Psoas muscle (tissue), 8 donors: ENCODE results near the gene LHFPL6. TPM values are rescaled to one million over a fixed set of nuclear protein-coding genes. Genes with fewer than 3 reads are reported as not detected.

ENCODE experiments used
- ATAC-seq, 4 donors: fragments of 200-7000 bp; cut with Tn5 transposase; one replicate each; pipeline ENCODE4 v1.9.1; 2020; ENCODE audit warnings: moderate library complexity in 3 of 4, mild to moderate bottlenecking in 2 of 4
- DNase-seq, 2 donors: peaks; one replicate each; pipeline ENCODE4 v3.0.0-alpha.2; 2020
- H3K27ac ChIP-seq: fragments of 200-600 bp; one replicate; pipeline ENCODE4 v1.8.0; 2022
- H3K27me3 ChIP-seq, 3 donors: fragments of 200-600 bp in 1 of 3; one replicate each; pipeline versions ENCODE4 v1.6.1 to v1.8.0; 2013 to 2022; ENCODE audit warnings: low read length in 2 of 3, mild to moderate bottlenecking in 2 of 3, moderate library complexity in 1 of 3; ENCODE audit not compliant: insufficient read depth in 3 of 3
- H3K36me3 ChIP-seq, 2 donors: fragments of 200-600 bp in 1 of 2; one replicate each; pipeline versions ENCODE4 v1.6.1 to v1.8.0; 2013 to 2022; ENCODE audit warnings: low read depth in 1 of 2, mild to moderate bottlenecking in 1 of 2, moderate library complexity in 1 of 2; ENCODE audit not compliant: insufficient read depth in 1 of 2
- H3K4me1 ChIP-seq: fragments of 200-600 bp; one replicate; pipeline ENCODE4 v1.8.0; 2022
- H3K4me3 ChIP-seq: fragments of 200-600 bp; one replicate; pipeline ENCODE4 v1.8.0; 2022; ENCODE audit warnings: mild to moderate bottlenecking
- H3K9me3 ChIP-seq: fragments of 200-600 bp; one replicate; pipeline ENCODE4 v1.8.0; 2022
- WGBS, 3 donors: extraction: QIAGEN DNeasy Blood & Tissue Kit; methylation state at CpG; one replicate each; pipeline versions ENCODE4 v1.1.6 to v1.1.7; 2013; 5-methylcytosine and 5-hydroxymethylcytosine counted together
- intact Hi-C, 2 donors: fragments of 100-400 bp; cut with DNase I; formaldehyde crosslinking; loops; one replicate each; pipeline versions ENCODE4 v1.11.0 to v1.14.2; 2022
- polyA plus RNA-seq, 3 donors: library from polyadenylated mRNA; stranded (reverse); fragments of 200-250 nt; gene quantifications; one replicate each; pipeline ENCODE4 v1.2.3, GENCODE V29; 2013
- total RNA-seq, 4 donors: library from RNA; stranded (reverse); fragmentation: NEBNext Ultra II Directional in 2 of 4; extraction: Animal tissue kit (Norgen Biotek cat#: 25700) in 2 of 4; gene quantifications; one replicate each; pipeline versions ENCODE4 v1.2.1 to v1.2.4, GENCODE V29; 2021 to 2023
- TF ChIP-seq, protein P1 (sequence below): fragments of 200-600 bp; IDR thresholded peaks from one replicate; pipeline ENCODE4 v1.8.0; 2022; ENCODE audit warnings: antibody characterized with exemption
- donor health status: healthy with polysubstance abuse.
- donor health status: DM: no; HTN: no; CAD: no; lungs with moderate emphysema.
- donor health status: Bipolar disorder and iron deficiency.
- donor health status: healthy.
- donor health status: DM: yes; HTN: yes; CAD: no.
- donor health status: DM: no; HTN: no; CAD: no.
- donor health status: DM: no; HTN: no; CAD: no.
- donor health status: DM: yes; HTN: yes; CAD: no.

LHFPL6 gene
- total and polyA plus RNA-seq, 7 donors: 15.0 to 35.8 (median 17.3) TPM

DNA sequence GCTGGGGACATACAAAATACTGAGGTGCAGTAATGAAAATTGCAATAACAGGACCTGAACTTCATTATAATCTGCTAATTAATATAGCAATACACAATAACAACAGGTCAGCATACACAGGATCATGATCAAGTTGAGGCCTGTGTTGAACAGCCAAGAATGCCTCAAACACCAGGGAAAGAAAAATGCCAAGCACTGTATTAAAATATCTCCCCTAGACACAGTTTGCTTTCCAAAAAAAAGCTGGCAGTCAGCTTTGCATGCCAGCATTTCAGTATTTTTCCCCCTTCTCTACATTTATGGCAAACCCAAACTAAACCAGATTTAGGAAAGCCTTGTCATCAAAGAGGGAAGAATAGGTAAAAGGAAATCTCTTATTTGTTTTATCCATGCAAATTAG, 226.9 kb downstream of the LHFPL6 start:
- intact Hi-C loops: no loop called here
- TF ChIP-seq, protein P1, sequence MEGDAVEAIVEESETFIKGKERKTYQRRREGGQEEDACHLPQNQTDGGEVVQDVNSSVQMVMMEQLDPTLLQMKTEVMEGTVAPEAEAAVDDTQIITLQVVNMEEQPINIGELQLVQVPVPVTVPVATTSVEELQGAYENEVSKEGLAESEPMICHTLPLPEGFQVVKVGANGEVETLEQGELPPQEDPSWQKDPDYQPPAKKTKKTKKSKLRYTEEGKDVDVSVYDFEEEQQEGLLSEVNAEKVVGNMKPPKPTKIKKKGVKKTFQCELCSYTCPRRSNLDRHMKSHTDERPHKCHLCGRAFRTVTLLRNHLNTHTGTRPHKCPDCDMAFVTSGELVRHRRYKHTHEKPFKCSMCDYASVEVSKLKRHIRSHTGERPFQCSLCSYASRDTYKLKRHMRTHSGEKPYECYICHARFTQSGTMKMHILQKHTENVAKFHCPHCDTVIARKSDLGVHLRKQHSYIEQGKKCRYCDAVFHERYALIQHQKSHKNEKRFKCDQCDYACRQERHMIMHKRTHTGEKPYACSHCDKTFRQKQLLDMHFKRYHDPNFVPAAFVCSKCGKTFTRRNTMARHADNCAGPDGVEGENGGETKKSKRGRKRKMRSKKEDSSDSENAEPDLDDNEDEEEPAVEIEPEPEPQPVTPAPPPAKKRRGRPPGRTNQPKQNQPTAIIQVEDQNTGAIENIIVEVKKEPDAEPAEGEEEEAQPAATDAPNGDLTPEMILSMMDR: no peak
- Histone ChIP-seq H3K27me3 (no peaks in the 10 kb centered on the region), H3K27ac (no peak overlapping the region), H3K4me3 (no peak overlapping the region), H3K9me3 (no peaks in the 10 kb centered on the region), H3K4me1 (no peaks in the 10 kb centered on the region), H3K36me3 (no peaks in the 10 kb centered on the region)
- no peak for ATAC-seq
- no peak for DNase-seq

DNA sequence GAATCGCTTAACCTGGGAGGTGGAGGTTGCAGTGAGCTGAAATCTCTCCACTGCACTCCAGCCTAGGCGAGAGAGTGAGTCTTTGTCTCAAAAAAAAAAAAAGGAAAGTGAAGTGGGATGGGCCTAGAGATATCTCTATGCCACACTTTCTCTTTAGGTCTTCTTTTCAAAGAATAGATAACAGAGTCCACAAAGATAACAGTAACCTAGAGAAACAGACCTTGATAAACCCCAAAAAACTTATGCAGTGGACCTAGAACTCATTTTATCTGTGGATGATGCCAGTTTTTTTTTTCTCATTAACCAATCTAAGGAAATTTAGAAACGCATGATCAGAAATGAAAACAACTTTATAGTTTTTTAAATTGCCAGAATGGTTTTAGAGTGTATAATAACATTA, 227.4 kb downstream of the LHFPL6 start:
- Histone ChIP-seq H3K27me3 (no peaks in the 10 kb centered on the region), H3K27ac (no peak overlapping the region), H3K9me3 (no peaks in the 10 kb centered on the region), H3K36me3 (no peaks in the 10 kb centered on the region), H3K4me1 (no peaks in the 10 kb centered on the region), H3K4me3 (no peak overlapping the region)
- ATAC-seq (no peak), DNase-seq (no peak)
- TF ChIP-seq, protein P1: no peak
- whole genome bisulfite sequencing, 3 donors: 87 to 95% (median 89%) methylated on average over 3 of the region's 3 CpGs
- intact Hi-C loops: no loop called here

DNA sequence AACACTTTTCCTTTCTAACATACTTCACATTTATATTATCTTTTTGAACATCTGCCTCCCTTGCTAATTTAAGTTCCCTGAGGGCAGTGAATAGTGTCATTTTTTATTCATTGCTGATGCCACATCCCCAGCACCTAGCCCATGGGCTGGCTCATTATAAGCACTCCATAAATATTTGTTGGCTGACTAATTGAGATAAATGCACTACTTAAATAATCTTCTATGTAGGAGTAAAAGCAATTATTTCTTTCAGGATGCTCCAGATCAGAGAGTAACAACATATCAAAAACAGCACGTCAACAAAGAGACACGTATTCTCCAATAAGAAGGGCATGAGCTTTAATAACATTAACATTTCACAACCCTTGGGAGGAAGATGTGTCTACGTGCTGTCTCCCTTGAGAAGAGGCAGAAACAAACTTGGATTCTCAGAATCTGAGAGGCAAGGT, 228.2 kb downstream of the LHFPL6 start:
- no peaks in the 10 kb centered on the region for H3K27me3 ChIP-seq
- no peak overlapping the region for H3K4me3 ChIP-seq
- TF ChIP-seq, protein P1: no peak
- H3K36me3 ChIP-seq: no peaks in the 10 kb centered on the region
- ATAC-seq (no peak), DNase-seq (no peak)
- intact Hi-C loops: no loop called here
- WGBS, 3 donors: 91 to 96% (median 94%) methylated on average over 3 of the region's 3 CpGs
- H3K4me1 ChIP-seq: no peaks in the 10 kb centered on the region
- no peaks in the 10 kb centered on the region for H3K9me3 ChIP-seq
- H3K27ac ChIP-seq: no peak overlapping the region

- no peak overlapping the region for H3K27ac ChIP-seq
- DNase-seq (no peak), ATAC-seq (no peak)
- TF ChIP-seq, protein P1: no peak
- H3K9me3 ChIP-seq: no peaks in the 10 kb centered on the region
- no peaks in the 10 kb centered on the region for H3K27me3 ChIP-seq
- WGBS, 3 donors: 88 to 89% (median 88%) methylated on average over 3 of the region's 3 CpGs
- intact Hi-C loops: no loop called here
- no peak overlapping the region for H3K4me3 ChIP-seq
- no peaks in the 10 kb centered on the region for H3K36me3 ChIP-seq
- H3K4me1 ChIP-seq: no peaks in the 10 kb centered on the region
Observed at GRCh38 chr13:39373145-39373544, 229.8 kb downstream of the LHFPL6 start.

- 76 to 87% (median 77%) methylated on average over 5 of the region's 5 CpGs for WGBS, 3 donors
- no peaks in the 10 kb centered on the region for H3K4me1 ChIP-seq
- ATAC-seq (no peak), DNase-seq (no peak)
- intact Hi-C loops: no loop called here
- TF ChIP-seq, protein P1: no peak
- H3K9me3 ChIP-seq: no peaks in the 10 kb centered on the region
- H3K4me3 ChIP-seq: no peak overlapping the region
- H3K27ac ChIP-seq: no peak overlapping the region
- H3K36me3 ChIP-seq: no peaks in the 10 kb centered on the region
- no peaks in the 10 kb centered on the region for H3K27me3 ChIP-seq
Observed at GRCh38 chr13:39371706-39372105, 231.3 kb downstream of the LHFPL6 start.
